HT-29 (cell line): ENCODE data around the gene PCDHB14. TPM values are rescaled to one million over a fixed set of nuclear protein-coding genes. Genes with fewer than 3 reads are reported as not detected.

Experiments used
- total RNA-seq: library from RNA; depleted of rRNA; stranded (reverse); fragments of >200 nt; shearing (Covaris generic); gene quantifications from 2 replicates; pipeline ENCODE4 v1.2.3, GENCODE V29; 2014; rRNA removed

Gene PCDHB14
- total RNA-seq, 1 experiment from 2014 or later = 0.31 TPM

Other genes with a start within 250 kb of the PCDHB14 start
- not detected in 2 replicates for gene PCDHB1, start 172.0 kb upstream of the PCDHB14 start, total RNA-seq
- gene PCDHB2, start 128.7 kb upstream of the PCDHB14 start, total RNA-seq = 0.13 TPM in 1 of 2 replicates, not detected in the other
- gene PCDHB3, start 122.9 kb upstream of the PCDHB14 start, total RNA-seq = 0.03 TPM in 1 of 2 replicates, not detected in the other
- gene PCDHB4, start 101.5 kb upstream of the PCDHB14 start, total RNA-seq = not detected in 2 replicates
- not detected in 2 replicates for gene PCDHB5, start 88.1 kb upstream of the PCDHB14 start, total RNA-seq
- not detected in 2 replicates for gene PCDHB6, start 73.3 kb upstream of the PCDHB14 start, total RNA-seq
- 0.05 TPM in 2 replicates for gene PCDHB7, start 50.7 kb upstream of the PCDHB14 start, total RNA-seq
- gene PCDHB8, start 45.6 kb upstream of the PCDHB14 start, total RNA-seq = 0.16 TPM in 1 of 2 replicates, not detected in the other
- 0.05 and 0.69 TPM in 2 replicates for gene PCDHB16, start 41.0 kb upstream of the PCDHB14 start, total RNA-seq
- gene PCDHB9, start 36.2 kb upstream of the PCDHB14 start, total RNA-seq = 0.03 and 0.25 TPM in 2 replicates
- gene PCDHB10, start 31.0 kb upstream of the PCDHB14 start, total RNA-seq = 0.05 TPM in 1 of 2 replicates, not detected in the other
- 0.23 TPM in 1 of 2 replicates, not detected in the other for gene PCDHB11, start 23.7 kb upstream of the PCDHB14 start, total RNA-seq
- 0.13 and 0.18 TPM in 2 replicates for gene PCDHB12, start 14.6 kb upstream of the PCDHB14 start, total RNA-seq
- gene PCDHB13, start 9.4 kb upstream of the PCDHB14 start, total RNA-seq = 0.05 and 0.15 TPM in 2 replicates
- gene PCDHB15, start 22.1 kb downstream of the PCDHB14 start, total RNA-seq = 0.05 and 0.20 TPM in 2 replicates
- 0.33 TPM in 1 of 2 replicates, not detected in the other for gene SLC25A2, start 80.7 kb downstream of the PCDHB14 start, total RNA-seq
- 36.5 and 44.4 TPM in 2 replicates for gene TAF7, start 97.4 kb downstream of the PCDHB14 start, total RNA-seq
- gene PCDHGA1, start 107.2 kb downstream of the PCDHB14 start, total RNA-seq = 0.21 and 0.61 TPM in 2 replicates
- gene PCDHGA2, start 115.4 kb downstream of the PCDHB14 start, total RNA-seq = 0.03 and 0.05 TPM in 2 replicates
- gene PCDHGA3, start 120.5 kb downstream of the PCDHB14 start, total RNA-seq = 0.10 TPM in 1 of 2 replicates, not detected in the other
- 0.10 and 0.23 TPM in 2 replicates for gene PCDHGB1, start 126.8 kb downstream of the PCDHB14 start, total RNA-seq
- 0.05 TPM in 1 of 2 replicates, not detected in the other for gene PCDHGA4, start 131.7 kb downstream of the PCDHB14 start, total RNA-seq
- gene PCDHGB2, start 136.7 kb downstream of the PCDHB14 start, total RNA-seq = 0.26 TPM in 1 of 2 replicates, not detected in the other
- 0.13 TPM in 2 replicates for gene PCDHGA5, start 140.8 kb downstream of the PCDHB14 start, total RNA-seq
- gene PCDHGB3, start 146.9 kb downstream of the PCDHB14 start, total RNA-seq = 0.41 and 0.47 TPM in 2 replicates
- 0.21 and 0.48 TPM in 2 replicates for gene PCDHGA6, start 150.5 kb downstream of the PCDHB14 start, total RNA-seq
- gene PCDHGA7, start 159.4 kb downstream of the PCDHB14 start, total RNA-seq = 0.03 TPM in 1 of 2 replicates, not detected in the other
- 0.05 TPM in 1 of 2 replicates, not detected in the other for gene PCDHGB4, start 164.4 kb downstream of the PCDHB14 start, total RNA-seq
- 0.10 TPM in 1 of 2 replicates, not detected in the other for gene PCDHGA8, start 169.3 kb downstream of the PCDHB14 start, total RNA-seq
- gene PCDHGB5, start 174.6 kb downstream of the PCDHB14 start, total RNA-seq = not detected in 2 replicates
- gene PCDHGA9, start 179.4 kb downstream of the PCDHB14 start, total RNA-seq = 0.31 and 0.50 TPM in 2 replicates
- gene PCDHGB6, start 184.7 kb downstream of the PCDHB14 start, total RNA-seq = 0.18 and 0.33 TPM in 2 replicates
- gene PCDHGA10, start 189.6 kb downstream of the PCDHB14 start, total RNA-seq = 2.8 and 4.3 TPM in 2 replicates
- 0.66 and 2.1 TPM in 2 replicates for gene PCDHGB7, start 194.3 kb downstream of the PCDHB14 start, total RNA-seq
- 0.13 and 0.64 TPM in 2 replicates for gene PCDHGA11, start 197.7 kb downstream of the PCDHB14 start, total RNA-seq
- 0.13 and 0.37 TPM in 2 replicates for gene PCDHGA12, start 207.2 kb downstream of the PCDHB14 start, total RNA-seq